Fibroblast of villous mesenchyme (primary cell): ENCODE data around the gene SAMD4B. TPM values are rescaled to one million over a fixed set of nuclear protein-coding genes. Genes with fewer than 3 reads are reported as not detected.

Source experiments
- DNase-seq: peaks from one replicate; pipeline ENCODE4 v3.0.0-alpha.2; 2010; ENCODE audit warnings: low read depth
- H3K4me3 ChIP-seq: 2 replicates; pipeline ENCODE4 v1.5.1; 2011; ENCODE audit warnings: low read depth, mild to moderate bottlenecking, low read length
- total RNA-seq: library from RNA; depleted of rRNA; stranded (reverse); fragments of >200 nt; gene quantifications from 2 replicates; pipeline ENCODE4 v1.2.3, GENCODE V29; 2012
- TF ChIP-seq, protein P1 (sequence below): IDR thresholded peaks from 2 replicates; pipeline ENCODE4 v1.5.1; 2012; ENCODE audit warnings: low read depth, mild to moderate bottlenecking, low read length; ENCODE audit not compliant: insufficient read depth

Gene SAMD4B
- total RNA-seq, 1 donor: 38.0 TPM

DNA sequence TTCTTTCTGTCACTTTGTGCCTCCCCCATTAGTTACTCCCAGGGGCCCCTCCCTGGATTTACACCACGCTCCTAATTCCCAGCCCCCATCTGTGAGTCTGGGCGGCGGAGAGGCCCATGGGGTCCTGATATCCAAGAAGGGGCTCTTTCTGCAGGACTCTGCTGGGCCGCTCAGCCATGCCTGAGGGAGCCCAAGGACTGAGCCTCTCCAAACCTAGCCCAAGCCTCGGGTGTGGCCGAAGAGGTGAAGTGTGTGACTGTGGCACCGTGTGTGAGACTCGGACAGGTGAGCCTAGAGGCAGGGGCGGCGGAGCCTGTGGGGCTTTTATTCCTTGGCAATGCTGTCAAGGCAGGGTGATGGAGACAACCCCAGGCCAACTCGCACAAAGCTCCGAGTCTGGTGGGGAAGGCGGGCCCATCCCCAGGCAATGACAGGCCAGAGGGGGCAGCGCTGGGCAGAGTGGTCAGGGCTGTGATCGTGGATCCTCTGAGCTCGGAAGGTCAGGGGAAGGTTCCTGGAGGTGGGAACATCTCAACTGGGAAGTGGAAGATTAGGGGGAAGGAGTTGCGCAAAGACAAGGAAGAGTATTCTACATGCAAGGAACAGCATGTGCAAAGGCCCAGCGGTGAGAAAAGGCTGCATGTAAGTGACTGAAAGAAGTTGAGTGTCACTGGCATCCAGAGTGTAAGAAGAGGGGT is 71.8 kb downstream of the SAMD4B start:
- DNase-seq: peak; percentile 49
- peak overlapping the region; percentile 94 for H3K4me3 ChIP-seq
- TF ChIP-seq, protein P1, sequence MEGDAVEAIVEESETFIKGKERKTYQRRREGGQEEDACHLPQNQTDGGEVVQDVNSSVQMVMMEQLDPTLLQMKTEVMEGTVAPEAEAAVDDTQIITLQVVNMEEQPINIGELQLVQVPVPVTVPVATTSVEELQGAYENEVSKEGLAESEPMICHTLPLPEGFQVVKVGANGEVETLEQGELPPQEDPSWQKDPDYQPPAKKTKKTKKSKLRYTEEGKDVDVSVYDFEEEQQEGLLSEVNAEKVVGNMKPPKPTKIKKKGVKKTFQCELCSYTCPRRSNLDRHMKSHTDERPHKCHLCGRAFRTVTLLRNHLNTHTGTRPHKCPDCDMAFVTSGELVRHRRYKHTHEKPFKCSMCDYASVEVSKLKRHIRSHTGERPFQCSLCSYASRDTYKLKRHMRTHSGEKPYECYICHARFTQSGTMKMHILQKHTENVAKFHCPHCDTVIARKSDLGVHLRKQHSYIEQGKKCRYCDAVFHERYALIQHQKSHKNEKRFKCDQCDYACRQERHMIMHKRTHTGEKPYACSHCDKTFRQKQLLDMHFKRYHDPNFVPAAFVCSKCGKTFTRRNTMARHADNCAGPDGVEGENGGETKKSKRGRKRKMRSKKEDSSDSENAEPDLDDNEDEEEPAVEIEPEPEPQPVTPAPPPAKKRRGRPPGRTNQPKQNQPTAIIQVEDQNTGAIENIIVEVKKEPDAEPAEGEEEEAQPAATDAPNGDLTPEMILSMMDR: peak; percentile 22

DNA sequence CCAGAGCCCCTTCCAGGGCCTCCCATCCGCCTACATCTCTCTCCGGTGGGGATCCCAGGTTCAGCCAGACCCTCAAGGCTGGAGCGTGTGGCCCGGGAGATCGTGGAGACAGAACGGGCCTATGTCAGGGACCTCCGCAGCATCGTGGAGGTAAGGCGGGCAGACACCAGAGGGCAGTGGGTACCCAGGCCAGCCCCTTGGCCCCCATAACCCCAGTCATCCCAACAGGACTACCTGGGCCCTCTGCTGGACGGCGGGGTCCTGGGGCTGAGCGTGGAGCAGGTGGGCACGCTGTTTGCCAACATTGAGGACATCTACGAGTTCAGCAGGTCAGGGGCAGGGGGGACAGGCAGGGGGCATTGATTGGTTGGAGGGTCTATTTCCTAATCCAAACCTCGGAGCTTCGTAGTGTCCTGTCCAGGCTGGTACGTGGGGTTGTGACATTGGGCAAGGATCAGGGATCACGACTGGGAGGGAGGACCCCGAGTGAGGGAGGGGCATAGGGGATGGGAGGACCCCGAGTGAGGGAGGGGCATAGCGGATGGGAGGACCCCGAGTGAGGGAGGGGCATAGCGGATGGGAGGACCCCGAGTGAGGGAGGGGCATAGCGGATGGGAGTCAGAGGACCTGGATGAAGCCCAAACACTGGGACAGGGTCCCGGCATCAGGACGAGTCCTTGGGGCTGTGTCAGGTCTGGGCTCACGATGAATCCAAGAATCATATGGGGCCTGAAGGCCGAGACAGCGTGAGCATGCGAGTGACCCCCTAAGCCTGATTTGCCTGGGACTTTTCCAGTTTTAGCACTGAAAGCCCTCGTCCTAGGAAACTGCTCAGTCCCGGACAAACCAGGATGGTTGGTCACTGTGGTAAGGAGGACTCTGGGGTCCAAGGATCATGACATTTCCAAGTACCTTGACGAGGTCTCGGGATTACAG is 73.2 kb downstream of the SAMD4B start:
- no peak for DNase-seq
- peak overlapping the region; percentile 94 for H3K4me3 ChIP-seq
- TF ChIP-seq, protein P1: no peak

DNA sequence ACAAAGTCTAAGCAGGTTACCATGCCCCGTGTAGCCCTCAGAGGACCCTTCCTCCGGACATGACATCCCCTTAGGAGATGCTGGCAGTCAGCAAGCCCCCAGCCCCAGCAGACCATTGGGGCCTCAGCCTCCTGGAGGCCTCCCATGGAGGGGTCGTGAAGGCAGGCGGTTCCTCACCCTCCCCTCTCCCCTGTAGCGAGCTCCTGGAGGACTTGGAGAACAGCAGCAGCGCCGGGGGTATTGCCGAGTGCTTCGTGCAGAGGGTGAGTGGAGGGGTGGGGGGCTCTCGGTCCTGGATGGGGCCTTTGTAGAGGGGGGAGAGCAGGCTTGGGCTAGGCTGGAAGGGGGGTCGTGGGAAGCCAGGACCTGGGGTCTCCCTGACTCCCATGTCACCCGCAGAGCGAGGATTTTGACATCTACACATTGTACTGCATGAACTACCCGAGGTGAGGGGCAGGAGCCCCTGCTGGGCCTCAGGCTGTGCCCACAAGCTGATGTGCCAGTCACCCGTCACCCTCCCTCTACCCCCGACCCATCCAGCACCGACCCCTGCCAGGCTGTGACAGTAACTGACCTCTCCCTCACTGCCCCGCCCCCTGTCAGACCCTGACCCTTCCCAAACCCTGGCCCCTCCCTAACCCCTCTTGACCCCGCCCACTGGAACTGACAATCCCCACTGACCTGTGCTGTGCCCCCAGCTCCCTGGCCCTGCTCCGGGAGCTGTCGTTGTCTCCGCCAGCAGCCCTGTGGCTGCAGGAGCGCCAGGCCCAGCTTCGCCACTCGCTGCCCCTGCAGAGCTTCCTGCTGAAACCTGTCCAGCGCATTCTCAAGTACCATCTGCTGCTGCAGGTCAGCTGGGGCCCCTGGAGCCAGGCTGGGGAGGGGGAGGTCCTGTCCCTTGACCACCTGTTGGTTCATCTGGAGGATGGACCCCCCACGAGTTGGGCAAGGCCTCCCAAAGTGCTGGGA is 74.2 kb downstream of the SAMD4B start:
- TF ChIP-seq, protein P1: no peak
- no peak overlapping the region for H3K4me3 ChIP-seq
- no peak for DNase-seq

DNA sequence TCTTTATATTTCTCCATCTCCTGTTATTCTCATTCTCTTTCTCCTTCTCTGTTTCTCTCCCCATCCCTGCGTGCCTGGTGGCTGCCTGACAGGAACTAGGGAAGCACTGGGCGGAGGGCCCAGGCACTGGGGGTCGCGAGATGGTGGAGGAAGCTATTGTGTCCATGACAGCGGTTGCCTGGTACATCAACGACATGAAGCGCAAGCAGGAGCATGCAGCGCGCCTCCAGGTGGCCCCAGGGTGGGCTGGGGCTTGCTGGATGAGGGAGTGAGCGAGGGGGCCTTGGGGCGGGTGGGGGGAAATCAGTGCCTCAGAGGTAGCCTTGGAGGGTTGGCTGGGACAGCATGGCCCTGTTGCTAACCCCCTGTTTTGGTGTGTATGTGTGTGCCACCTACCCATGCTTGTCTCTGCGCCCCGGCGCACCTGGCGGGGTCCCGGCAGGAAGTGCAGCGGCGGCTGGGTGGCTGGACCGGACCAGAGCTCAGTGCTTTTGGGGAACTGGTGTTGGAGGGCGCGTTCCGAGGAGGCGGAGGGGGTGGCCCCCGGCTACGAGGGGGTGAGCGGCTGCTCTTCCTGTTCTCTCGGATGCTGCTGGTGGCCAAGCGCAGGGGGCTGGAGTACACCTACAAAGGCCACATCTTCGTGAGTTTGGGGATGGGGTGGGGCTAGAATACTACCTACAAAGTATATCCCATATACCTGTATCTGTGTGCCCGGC is 75.4 kb downstream of the SAMD4B start:
- TF ChIP-seq, protein P1: no peak
- no peak for DNase-seq
- no peak overlapping the region for H3K4me3 ChIP-seq

DNA sequence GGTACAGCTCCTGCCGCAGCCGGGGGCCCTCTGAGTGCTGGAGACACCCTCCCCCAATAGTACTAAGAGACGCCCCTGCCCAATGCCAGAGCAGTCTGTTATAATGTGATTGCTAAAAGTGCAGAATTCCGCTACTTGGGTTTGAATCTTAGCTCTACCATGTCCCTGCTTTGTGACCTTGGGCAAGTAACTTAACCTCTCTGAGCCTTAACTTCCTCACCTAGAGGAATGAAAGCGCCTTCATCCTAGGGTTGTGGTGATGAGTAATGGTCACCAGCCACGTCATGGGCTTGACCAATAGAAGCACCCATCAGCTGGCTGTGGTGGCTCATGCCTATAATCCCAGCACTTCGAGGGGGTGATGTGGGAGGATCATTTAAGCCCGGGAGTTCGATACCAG is 76.8 kb downstream of the SAMD4B start:
- DNase-seq: no peak
- H3K4me3 ChIP-seq: no peak overlapping the region
- TF ChIP-seq, protein P1: no peak

DNA sequence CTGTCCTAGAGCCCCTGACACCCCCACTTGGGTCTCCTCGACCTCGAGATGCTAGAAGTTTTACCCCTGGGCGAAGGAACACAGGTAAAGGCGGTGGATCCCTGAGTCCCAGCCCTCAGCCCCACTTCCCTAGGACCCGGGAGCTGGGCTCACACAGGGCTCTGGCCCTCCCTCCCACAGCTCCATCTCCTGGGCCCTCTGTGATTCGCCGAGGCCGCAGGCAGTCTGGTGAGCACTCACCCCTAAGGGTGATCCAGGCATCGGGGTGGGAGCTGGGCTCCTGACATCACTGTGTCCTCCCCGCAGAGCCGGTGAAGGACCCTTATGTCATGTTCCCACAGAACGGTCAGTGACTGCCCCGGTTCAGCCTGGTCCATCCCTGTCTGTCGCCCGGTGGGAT is 78.5 kb downstream of the SAMD4B start:
- TF ChIP-seq, protein P1: no peak
- no peak for DNase-seq
- H3K4me3 ChIP-seq: no peak overlapping the region
